Epithelial cell of esophagus (primary cell): Measurements from ENCODE around the gene GALNT3.

Experiments used
- DNase-seq: peaks from one replicate; pipeline ENCODE4 v3.0.0; 2010; ENCODE audit warnings: low read depth
- H3K4me3 ChIP-seq: 2 replicates; pipeline ENCODE4 v1.5.1; 2011; ENCODE audit warnings: mild to moderate bottlenecking, low read length, control low read depth
- TF ChIP-seq, protein P1 (sequence below): IDR thresholded peaks from 2 replicates; pipeline ENCODE4 v1.5.1; 2011; ENCODE audit warnings: low read depth, mild to moderate bottlenecking, low read length, control low read depth, inconsistent platforms; ENCODE audit not compliant: insufficient read depth; ENCODE audit errors: missing control alignments

GALNT3 gene

DNA sequence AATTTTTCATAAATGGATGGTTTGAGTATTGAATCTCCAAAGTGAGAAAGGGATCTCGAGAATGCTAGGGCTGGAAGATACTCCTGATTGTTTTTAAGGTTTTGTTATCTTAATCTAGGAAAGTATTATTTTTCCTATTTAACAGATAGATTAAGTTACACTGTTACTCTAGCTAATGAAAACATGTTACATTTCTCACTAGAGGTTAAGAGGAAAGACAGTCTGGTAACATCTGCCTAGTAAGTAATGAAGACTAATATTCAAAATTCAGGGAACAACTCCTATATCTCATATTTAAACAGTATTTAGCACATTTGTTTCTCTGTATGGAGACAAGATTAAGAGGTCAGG, 2.0 kb downstream of the GALNT3 start:
- DNase-seq = no peak
- no peak overlapping the region for H3K4me3 ChIP-seq

DNA sequence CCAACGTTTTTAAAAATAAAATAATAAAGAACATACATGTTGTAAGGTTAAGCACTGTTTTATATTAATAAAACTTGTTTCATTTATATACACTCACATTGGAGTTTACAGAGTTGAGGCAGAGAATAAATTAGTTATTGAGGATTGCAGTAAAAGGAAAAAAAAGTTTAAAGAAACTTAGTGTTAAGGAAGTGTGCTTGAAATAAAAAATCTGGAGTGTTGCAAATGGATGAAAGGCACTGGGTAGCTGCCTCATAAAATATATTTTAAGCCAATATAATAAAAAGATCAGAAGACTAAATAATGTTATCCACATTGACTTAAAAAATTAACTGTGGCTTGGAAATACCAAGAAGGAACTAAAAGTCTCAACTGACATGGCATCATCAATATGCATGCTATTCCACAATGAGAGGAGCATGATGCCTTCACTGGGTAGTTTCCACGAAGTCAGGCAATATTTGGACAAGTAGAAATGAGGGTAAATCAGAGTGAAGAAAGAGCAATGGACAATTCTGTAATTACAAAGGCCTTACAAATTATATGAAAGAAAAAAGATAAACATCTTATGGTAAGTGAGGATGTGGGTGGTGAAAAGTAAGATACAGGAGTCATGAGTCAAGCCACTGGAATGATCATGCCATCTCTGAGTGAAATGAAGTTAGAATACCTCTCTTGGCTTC, 2.5 kb downstream of the GALNT3 start:
- no peak overlapping the region for H3K4me3 ChIP-seq
- TF ChIP-seq, protein P1, sequence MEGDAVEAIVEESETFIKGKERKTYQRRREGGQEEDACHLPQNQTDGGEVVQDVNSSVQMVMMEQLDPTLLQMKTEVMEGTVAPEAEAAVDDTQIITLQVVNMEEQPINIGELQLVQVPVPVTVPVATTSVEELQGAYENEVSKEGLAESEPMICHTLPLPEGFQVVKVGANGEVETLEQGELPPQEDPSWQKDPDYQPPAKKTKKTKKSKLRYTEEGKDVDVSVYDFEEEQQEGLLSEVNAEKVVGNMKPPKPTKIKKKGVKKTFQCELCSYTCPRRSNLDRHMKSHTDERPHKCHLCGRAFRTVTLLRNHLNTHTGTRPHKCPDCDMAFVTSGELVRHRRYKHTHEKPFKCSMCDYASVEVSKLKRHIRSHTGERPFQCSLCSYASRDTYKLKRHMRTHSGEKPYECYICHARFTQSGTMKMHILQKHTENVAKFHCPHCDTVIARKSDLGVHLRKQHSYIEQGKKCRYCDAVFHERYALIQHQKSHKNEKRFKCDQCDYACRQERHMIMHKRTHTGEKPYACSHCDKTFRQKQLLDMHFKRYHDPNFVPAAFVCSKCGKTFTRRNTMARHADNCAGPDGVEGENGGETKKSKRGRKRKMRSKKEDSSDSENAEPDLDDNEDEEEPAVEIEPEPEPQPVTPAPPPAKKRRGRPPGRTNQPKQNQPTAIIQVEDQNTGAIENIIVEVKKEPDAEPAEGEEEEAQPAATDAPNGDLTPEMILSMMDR = no peak
- peak; percentile 64 for DNase-seq

More for the DNA sequence above, 2.0 kb downstream of the GALNT3 start:
- TF ChIP-seq, protein P1 = no peak

DNA sequence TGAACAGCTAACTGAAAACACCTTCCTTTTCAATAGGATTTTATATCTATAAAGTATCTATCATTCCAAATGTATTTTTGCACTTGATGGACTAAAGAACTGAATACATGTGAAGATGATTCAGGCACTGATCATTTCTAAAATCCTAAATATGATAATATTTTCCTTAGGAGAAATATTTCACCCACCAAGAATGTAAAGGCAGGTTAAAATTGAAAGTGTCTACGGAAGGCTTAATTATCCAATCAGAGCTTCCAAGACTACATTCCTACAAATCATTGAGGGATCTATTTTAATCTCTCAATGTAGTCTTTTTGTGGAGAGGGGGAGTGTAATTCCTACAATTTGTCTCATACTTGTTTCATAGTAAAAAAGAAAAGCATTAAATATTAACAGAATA, 3.6 kb downstream of the GALNT3 start:
- no peak overlapping the region for H3K4me3 ChIP-seq
- DNase-seq = no peak
- TF ChIP-seq, protein P1 = no peak

DNA sequence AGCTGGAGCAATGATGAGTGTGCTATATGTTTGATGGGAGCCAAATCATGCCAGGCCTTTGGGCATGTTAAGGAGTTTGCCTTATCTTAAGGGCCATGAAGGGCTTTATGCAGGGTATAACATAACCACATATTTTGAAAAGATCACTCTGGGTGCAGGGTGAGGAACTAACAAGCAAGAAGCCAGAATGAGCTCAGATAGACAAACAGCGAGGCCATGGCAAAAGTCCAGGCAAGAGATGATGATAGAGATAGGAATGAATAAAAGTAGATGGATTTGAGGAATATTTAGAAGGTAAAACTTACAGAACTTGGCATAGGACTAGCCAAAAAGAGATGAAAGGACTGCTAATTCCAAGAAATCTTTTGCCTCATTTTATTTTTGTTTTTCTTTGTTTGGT, 6.7 kb downstream of the GALNT3 start:
- H3K4me3 ChIP-seq = no peak overlapping the region
- TF ChIP-seq, protein P1 = no peak
- DNase-seq = no peak

DNA sequence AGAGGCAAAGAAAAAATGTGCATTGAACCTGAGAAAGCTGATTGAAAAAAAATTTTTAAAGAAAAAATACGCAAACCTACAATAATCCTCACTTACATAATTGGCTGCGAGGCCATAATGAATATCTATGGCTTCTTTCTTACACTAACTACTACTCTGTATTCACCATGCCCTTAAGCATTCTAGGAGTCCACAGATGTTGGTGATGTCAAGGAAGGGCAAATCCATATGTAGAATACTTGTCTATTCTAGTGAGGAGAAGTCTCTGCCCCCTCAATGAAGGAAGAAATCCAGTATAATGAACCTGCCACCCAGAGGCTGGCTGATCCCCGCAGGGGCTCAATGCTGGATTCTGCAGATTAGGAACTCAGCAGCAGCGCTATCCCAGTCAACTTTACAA, 14.3 kb downstream of the GALNT3 start:
- no peak for DNase-seq
- TF ChIP-seq, protein P1 = no peak
- H3K4me3 ChIP-seq = no peak overlapping the region

DNA sequence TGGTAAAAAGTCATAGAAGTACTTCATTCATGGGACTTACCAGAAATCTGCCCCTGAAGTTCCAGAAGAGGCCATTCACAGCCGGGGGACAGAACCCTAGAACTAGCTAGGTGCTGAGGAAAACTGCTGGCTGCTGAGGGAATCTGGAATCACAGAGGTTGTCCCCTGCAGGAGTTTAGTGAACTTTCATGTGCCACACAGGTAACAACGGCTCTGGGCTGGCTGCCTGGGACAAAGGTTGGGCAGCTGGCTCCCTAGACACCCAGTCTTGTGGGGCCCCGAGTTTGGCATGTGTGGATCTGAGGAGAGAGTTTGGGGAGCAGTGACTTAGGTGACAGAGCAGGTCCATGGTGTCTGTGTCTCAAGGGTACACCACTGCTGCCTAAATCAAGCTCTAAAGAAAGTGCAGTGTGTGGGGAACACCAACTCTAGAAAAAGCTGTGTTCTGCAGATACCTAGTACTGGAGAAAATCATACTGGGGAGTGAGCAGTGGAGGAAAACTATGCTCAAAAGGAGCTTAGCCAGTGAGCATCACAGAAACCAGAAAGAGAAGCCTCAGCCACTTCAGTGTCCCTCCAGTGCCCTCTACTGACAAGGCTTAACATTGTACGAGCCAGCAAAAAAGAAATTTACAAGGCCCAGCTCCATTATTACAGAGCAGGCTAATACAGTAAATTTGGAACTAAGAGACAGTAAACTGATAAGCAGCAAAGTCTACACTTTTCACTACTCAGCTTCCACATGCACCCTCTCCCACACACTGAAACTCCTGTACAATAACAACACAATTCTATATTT, 15.2 kb downstream of the GALNT3 start:
- TF ChIP-seq, protein P1 = peak; percentile 31
- no peak for DNase-seq

DNA sequence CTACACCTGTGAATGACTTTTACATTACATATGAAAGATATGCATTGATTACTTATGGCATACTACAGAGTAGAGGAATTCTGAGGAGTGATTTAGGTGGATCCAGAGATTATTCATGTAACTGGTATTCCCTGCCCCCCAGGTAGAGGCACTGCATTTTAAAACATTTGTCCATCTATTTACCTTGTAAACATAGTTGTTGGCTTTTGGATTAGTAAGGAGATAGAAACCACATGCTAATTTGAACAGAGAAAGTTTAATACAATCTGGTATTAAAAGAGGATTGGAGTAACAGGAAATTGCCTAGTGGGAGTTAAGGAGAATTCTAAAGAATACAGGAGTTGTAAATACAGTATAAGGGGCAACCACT, 15.9 kb downstream of the GALNT3 start:
- TF ChIP-seq, protein P1 = no peak
- DNase-seq = no peak

More for the DNA sequence above, 15.2 kb downstream of the GALNT3 start:
- H3K4me3 ChIP-seq = no peak overlapping the region

More for the DNA sequence above, 15.9 kb downstream of the GALNT3 start:
- H3K4me3 ChIP-seq = no peak overlapping the region
